GM12864 (cell line): ENCODE results near the gene HYKK.
"Not testable (repeated sequence)": the region's sequence is repeated elsewhere in the genome, so short reads cannot be mapped to it uniquely, and the experiment has no call there.

Source experiments
- DNase-seq: peaks from one replicate; pipeline ENCODE4 v3.0.0-alpha.2; 2011; ENCODE audit warnings: low read depth
- H3K4me3 ChIP-seq: 2 replicates; pipeline ENCODE4 v1.5.1; 2011; ENCODE audit warnings: mild to moderate bottlenecking, low read depth, low read length, control low read depth
- CTCF ChIP-seq: IDR thresholded peaks from 2 replicates; pipeline ENCODE4 v1.5.1; 2011; ENCODE audit warnings: low read depth, mild to moderate bottlenecking, moderate library complexity, low read length, control low read depth, inconsistent platforms; ENCODE audit errors: missing control alignments

HYKK gene

GRCh38 chr15:78524230-78524629 lies 16.9 kb downstream of the HYKK start:
- no peak for TF ChIP-seq CTCF

GRCh38 chr15:78527325-78527724 lies 19.9 kb downstream of the HYKK start:
- TF ChIP-seq CTCF, result no peak
- no peak for DNase-seq
- H3K4me3 ChIP-seq, result no peak overlapping the region

More at GRCh38 chr15:78524230-78524629, 16.9 kb downstream of the HYKK start:
- no peak for DNase-seq
- no peak overlapping the region for H3K4me3 ChIP-seq

- H3K4me3 ChIP-seq, result no peak overlapping the region
- no peak for DNase-seq
- TF ChIP-seq CTCF, result no peak
Observed at GRCh38 chr15:78533331-78533730, 26.0 kb downstream of the HYKK start.

GRCh38 chr15:78536134-78536533 lies 28.8 kb downstream of the HYKK start:
- H3K4me3 ChIP-seq, result no peak overlapping the region
- no peak for DNase-seq
- TF ChIP-seq CTCF, result no peak

- DNase-seq, result no peak
- no peak overlapping the region for H3K4me3 ChIP-seq
- no peak for TF ChIP-seq CTCF
Observed at GRCh38 chr15:78537266-78537905, 30.0 kb downstream of the HYKK start.

- H3K4me3 ChIP-seq, result no peak overlapping the region
- TF ChIP-seq CTCF, result no peak
- DNase-seq, result no peak
Observed at GRCh38 chr15:78538358-78538757, 31.0 kb downstream of the HYKK start.

- not testable (repeated sequence) for DNase-seq
- H3K4me3 ChIP-seq, result peak overlapping the region; percentile 95
Observed at GRCh38 chr15:78539464-78540140, 32.2 kb downstream of the HYKK start.
